WI38 (cell line): ENCODE data around the gene ITGA11.

Experiments used
- H3K4me3 ChIP-seq: 2 replicates; pipeline ENCODE4 v1.5.1; 2011; ENCODE audit warnings: low read depth, mild to moderate bottlenecking, control low read depth, low read length
- TF ChIP-seq, protein P1 (sequence below): IDR thresholded peaks from 2 replicates; pipeline ENCODE4 v1.5.1; 2012; ENCODE audit warnings: low read depth, mild to moderate bottlenecking, control low read depth, low read length

Gene ITGA11

DNA sequence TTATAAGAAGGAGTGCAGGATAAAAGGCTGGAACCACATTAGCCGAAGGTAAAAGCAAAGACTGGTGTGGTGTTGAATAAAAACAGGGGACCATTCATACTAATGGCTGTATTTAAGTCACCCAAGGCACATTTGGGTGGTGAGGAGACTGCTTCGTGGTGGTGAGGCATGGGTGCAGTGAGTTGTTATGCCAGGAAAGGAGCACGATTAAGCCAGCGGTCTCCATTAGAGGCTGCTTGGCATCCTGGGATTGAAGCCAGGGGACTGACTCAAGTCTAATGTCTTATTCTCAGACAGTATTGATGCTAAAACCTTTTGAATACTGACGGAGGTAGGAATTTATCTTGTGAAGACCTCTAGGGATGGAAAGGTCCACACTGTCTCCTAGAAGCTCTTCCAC is 132.5 kb downstream of the ITGA11 start:
- TF ChIP-seq, protein P1, sequence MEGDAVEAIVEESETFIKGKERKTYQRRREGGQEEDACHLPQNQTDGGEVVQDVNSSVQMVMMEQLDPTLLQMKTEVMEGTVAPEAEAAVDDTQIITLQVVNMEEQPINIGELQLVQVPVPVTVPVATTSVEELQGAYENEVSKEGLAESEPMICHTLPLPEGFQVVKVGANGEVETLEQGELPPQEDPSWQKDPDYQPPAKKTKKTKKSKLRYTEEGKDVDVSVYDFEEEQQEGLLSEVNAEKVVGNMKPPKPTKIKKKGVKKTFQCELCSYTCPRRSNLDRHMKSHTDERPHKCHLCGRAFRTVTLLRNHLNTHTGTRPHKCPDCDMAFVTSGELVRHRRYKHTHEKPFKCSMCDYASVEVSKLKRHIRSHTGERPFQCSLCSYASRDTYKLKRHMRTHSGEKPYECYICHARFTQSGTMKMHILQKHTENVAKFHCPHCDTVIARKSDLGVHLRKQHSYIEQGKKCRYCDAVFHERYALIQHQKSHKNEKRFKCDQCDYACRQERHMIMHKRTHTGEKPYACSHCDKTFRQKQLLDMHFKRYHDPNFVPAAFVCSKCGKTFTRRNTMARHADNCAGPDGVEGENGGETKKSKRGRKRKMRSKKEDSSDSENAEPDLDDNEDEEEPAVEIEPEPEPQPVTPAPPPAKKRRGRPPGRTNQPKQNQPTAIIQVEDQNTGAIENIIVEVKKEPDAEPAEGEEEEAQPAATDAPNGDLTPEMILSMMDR: no peak
- H3K4me3 ChIP-seq: no peak overlapping the region

DNA sequence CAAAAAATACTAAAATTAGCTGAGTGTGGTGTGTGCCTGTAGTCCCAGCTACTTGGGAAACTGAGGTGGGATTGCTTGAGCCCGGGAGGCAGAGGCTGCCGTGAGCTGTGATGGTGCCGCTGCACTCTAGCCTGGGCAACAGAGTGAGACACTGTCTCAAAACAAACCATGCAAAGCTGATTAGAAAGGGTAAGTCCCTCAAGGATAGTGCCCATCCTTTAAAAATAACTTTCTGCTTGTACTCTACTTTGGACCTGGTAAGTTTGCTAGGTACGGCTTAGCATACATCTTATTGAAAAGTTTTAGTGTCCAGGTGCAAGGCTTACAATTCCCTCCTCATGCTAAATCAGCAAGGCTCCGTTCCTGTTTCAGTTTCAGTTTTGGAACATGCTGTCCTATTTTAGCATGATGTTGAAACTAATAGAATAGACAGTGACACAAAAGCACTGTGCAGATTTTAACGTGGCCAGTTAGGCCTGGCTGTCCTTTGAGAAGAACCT is 133.0 kb downstream of the ITGA11 start:
- TF ChIP-seq, protein P1: no peak
- no peak overlapping the region for H3K4me3 ChIP-seq

DNA sequence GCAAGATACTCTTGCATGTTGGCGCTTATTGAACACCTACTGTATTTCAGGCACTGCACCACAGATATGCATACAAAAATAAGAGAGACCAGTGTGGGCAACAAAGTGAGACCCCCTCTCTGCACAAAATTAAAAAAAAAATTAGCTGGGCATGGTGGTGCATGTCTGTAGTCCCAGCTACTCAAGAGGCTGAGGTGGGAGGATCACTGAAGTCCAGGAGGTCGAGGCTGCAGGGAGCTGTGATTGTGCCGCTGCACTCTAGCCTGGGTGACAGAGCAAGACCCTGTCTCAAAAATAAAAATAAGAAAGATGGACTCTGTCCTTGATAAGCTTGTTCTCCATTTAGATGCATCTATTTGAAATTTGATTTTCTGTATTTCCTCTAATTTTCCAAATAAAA is 133.6 kb downstream of the ITGA11 start:
- TF ChIP-seq, protein P1: no peak
- H3K4me3 ChIP-seq: no peak overlapping the region

DNA sequence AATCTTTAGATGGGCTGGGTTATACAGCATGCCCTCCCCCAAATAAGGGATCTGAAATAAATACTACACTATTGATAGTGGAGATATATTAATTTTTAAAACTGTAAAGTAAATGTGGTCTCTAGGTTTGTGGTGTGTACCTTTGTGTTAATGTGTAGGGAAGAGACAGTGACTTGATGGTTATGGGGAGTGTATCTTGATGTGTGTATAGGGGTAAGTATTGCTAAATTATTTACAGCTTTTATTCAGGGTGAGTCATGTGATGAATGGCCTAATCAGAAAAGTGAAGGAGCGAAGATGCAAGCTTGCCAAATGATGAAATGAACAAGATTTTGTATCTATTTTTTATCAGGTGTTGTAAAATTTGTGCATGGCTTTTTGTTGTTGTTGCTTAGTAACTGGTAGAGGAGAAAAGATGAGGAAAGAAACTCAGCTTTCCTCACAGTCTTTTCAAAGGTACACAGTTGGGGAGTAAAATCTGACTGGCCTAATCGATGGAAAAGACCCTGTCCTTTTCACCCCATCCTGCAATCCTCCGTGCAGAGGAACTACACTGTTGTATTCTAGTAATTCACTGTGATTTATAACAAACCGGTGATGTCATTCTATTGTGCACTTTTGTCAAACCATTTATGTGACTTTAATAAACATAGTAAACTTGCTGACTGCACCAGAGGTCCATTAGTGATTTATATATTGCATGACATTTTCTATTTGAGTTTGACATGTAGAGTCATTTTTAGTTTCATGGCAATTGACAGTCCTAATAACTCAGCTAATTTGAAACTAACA is 136.8 kb downstream of the ITGA11 start:
- TF ChIP-seq, protein P1: no peak
- no peak overlapping the region for H3K4me3 ChIP-seq

DNA sequence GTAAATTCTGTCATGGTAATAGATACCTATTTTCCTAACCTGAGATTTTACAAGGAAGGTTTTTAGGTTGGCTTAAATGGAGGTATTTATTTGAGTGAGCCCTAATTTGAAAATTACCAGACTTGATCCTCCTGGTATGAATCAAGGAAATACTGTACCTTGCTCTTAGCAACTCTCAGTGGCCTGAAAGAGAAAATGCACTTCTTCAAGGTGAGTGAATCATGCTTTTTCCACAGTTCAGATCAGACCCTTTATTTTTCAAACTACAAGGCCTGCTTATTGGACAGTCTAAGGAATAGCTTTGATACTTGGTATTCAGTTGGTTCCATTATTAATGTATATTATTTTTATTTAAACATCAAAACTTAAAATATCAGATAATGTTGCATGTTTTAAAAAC is 139.0 kb downstream of the ITGA11 start:
- TF ChIP-seq, protein P1: no peak
- no peak overlapping the region for H3K4me3 ChIP-seq

DNA sequence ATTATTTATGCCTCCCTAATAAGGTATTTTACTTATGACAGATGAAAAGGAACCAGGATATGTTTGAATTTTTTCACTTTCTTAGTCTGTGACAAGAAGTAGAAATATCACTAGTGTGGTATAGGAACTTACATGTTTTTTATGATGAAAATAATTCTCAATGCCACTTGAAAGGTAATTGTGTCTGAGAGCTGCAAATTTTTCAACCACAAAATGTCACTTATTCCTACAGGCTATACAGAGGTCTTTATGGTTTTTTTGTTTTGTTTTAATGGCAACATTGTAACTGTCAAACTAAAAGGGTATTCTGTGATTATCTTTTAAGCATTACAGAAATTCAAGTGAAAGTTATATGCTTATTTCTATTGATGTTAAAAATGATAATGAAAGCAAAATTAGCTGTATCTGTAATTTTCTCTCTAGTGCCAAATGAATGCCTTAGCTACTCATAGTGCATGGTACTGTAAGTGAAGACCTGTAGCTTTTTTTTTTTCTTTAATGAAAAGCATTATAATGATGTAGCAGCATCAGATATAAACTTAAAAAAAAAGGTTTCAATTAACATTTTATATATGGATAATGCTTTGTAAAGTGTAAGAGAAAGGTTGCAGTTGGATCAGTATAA is 139.7 kb downstream of the ITGA11 start:
- no peak overlapping the region for H3K4me3 ChIP-seq
- TF ChIP-seq, protein P1: no peak

DNA sequence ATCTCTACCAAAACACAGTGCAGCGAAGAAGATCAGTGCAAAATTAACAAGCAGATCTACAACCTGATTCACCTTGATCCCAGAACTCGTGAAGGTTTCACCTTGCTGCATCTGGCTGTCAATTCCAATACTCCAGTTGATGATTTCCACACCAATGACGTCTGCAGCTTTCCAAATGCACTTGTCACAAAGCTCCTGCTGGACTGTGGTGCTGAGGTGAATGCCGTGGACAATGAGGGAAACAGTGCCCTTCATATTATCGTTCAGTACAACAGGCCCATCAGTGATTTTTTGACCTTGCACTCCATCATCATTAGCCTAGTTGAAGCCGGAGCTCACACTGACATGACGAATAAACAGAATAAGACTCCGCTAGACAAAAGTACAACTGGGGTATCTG is 141.2 kb downstream of the ITGA11 start:
- TF ChIP-seq, protein P1: no peak
- H3K4me3 ChIP-seq: no peak overlapping the region
